ENCODE results near the gene RTN4. TPM values are rescaled to one million over a fixed set of nuclear protein-coding genes. Genes with fewer than 3 reads are reported as not detected.

Gene RTN4
- total RNA-seq, 1 experiment from 2014 or later: 513 TPM

GRCh38 chr2:55048508-55049042, 1.7 kb downstream of the RTN4 start:
- Histone ChIP-seq H3K36me3 (ENCODE audit: control insufficient read depth, insufficient read depth, low read length) (peaks cover 6% of the 10 kb centered on the region), H3K27ac (ENCODE audit: low read length) (peak overlapping the region; percentile 92), H3K27me3 (ENCODE audit: control insufficient read depth, insufficient read depth, low read length) (no peaks in the 10 kb centered on the region), H3K4me1 (ENCODE audit: control insufficient read depth, insufficient read depth, low read length) (peaks cover 40% of the 10 kb centered on the region), H3K4me3 (ENCODE audit: low read depth in 2 of 2, low read length in 2 of 2) (peak overlapping the region; percentile 65 to 84), H3K9me3 (ENCODE audit: control insufficient read depth, insufficient read depth, low read depth, low read length) (no peaks in the 10 kb centered on the region)
- intact Hi-C loops (cut with micrococcal nuclease; ENCODE audit: unreplicated experiment) (loop anchor here (2.0 to 5.0 kb wide), 2 partner anchors 36 to 120 kb away; no protein-coding TSS in a partner anchor), in situ Hi-C loops (cut with HindIII; ENCODE audit: low pct_unique_long_range_greater_than_20kb, low sequenced_read_pairs) (loop anchor here (25.0 kb wide), 1 partner anchor 114 kb away; no protein-coding TSS in a partner anchor)
- DNase-seq (ENCODE audit: low read depth, low spot score) (no peak), ATAC-seq (no peak)
- ChIA-PET CTCF (interaction anchor here (0.6 to 1.7 kb wide), 6 partner anchors 23 to 451 kb away, joined by 3 to 8 read pairs (median 5); no protein-coding TSS in a partner anchor), POLR2A (interaction anchor here (0.6 to 1.2 kb wide), 5 partner anchors 12 to 278 kb away, joined by 3 to 4 read pairs (median 3); no protein-coding TSS in a partner anchor)
- TF ChIP-seq, protein P1, sequence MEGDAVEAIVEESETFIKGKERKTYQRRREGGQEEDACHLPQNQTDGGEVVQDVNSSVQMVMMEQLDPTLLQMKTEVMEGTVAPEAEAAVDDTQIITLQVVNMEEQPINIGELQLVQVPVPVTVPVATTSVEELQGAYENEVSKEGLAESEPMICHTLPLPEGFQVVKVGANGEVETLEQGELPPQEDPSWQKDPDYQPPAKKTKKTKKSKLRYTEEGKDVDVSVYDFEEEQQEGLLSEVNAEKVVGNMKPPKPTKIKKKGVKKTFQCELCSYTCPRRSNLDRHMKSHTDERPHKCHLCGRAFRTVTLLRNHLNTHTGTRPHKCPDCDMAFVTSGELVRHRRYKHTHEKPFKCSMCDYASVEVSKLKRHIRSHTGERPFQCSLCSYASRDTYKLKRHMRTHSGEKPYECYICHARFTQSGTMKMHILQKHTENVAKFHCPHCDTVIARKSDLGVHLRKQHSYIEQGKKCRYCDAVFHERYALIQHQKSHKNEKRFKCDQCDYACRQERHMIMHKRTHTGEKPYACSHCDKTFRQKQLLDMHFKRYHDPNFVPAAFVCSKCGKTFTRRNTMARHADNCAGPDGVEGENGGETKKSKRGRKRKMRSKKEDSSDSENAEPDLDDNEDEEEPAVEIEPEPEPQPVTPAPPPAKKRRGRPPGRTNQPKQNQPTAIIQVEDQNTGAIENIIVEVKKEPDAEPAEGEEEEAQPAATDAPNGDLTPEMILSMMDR (IDR thresholded peaks at IDR 0.05): no peak
- TF ChIP-seq POLR2AphosphoS5 (IDR thresholded peaks at IDR 0.05; ENCODE audit: low read depth, low read length) (no peak), REST (IDR thresholded peaks at IDR 0.05; ENCODE audit: insufficient read depth in 1 of 2, low read depth in 2 of 2, low read length in 1 of 2) (no peak), SIN3A (IDR thresholded peaks at IDR 0.05; ENCODE audit: borderline replicate concordance, insufficient read depth, low read depth, low read length) (0 out of 2 replicates have a peak, but pooled peaks have one; percentile 60), TCF7L2 (IDR thresholded peaks at IDR 0.05; ENCODE audit: low read depth, low read length) (no peak)
- BruUV-seq (replicated peaks): TSS peak; percentile 56

GRCh38 chr2:55047677-55048299, 2.5 kb downstream of the RTN4 start:
- H3K4me1 ChIP-seq (ENCODE audit: control insufficient read depth, insufficient read depth, low read length): peaks cover 41% of the 10 kb centered on the region
- H3K4me3 ChIP-seq (ENCODE audit: low read depth in 2 of 2, low read length in 2 of 2): peak overlapping the region; percentile 65 to 84
- TF ChIP-seq REST (IDR thresholded peaks at IDR 0.05; ENCODE audit: insufficient read depth in 1 of 2, low read depth in 2 of 2, low read length in 1 of 2): no peak
- TF ChIP-seq TCF7L2 (IDR thresholded peaks at IDR 0.05; ENCODE audit: low read depth, low read length): 0 out of 2 replicates have a peak, but pooled peaks have one; percentile 11
- no peak for TF ChIP-seq SIN3A (IDR thresholded peaks at IDR 0.05; ENCODE audit: borderline replicate concordance, insufficient read depth, low read depth, low read length)
- TF ChIP-seq POLR2AphosphoS5 (IDR thresholded peaks at IDR 0.05; ENCODE audit: low read depth, low read length): 0 out of 2 replicates have a peak, but pooled peaks have one; percentile 24
- TF ChIP-seq, protein P1 (IDR thresholded peaks at IDR 0.05): no peak
- H3K27me3 ChIP-seq (ENCODE audit: control insufficient read depth, insufficient read depth, low read length): no peaks in the 10 kb centered on the region
- CTCF ChIA-PET: interaction anchor here (0.8 to 1.7 kb wide), 4 partner anchors 33 to 148 kb away, joined by 3 to 7 read pairs (median 5); no protein-coding TSS in a partner anchor
- no peaks in the 10 kb centered on the region for H3K9me3 ChIP-seq (ENCODE audit: control insufficient read depth, insufficient read depth, low read depth, low read length)
- peaks cover 6% of the 10 kb centered on the region for H3K36me3 ChIP-seq (ENCODE audit: control insufficient read depth, insufficient read depth, low read length)
- POLR2A ChIA-PET: interaction anchor here (0.6 to 1.2 kb wide), 5 partner anchors 11 to 277 kb away, joined by 3 to 4 read pairs (median 3); no protein-coding TSS in a partner anchor
- H3K27ac ChIP-seq (ENCODE audit: low read length): peak overlapping the region; percentile 92
- intact Hi-C loops (cut with micrococcal nuclease; ENCODE audit: unreplicated experiment) (loop anchor here (2.0 to 5.0 kb wide), 2 partner anchors 35 to 121 kb away; no protein-coding TSS in a partner anchor), in situ Hi-C loops (cut with HindIII; ENCODE audit: low pct_unique_long_range_greater_than_20kb, low sequenced_read_pairs) (loop anchor here (25.0 kb wide), 1 partner anchor 115 kb away; no protein-coding TSS in a partner anchor)
- ATAC-seq (no peak), DNase-seq (ENCODE audit: low read depth, low spot score) (no peak)
- BruUV-seq (replicated peaks): no TSS peak

Data from Panc1 (cell line).